PC-3 (cell line): ENCODE data around the gene FARP1. TPM values are rescaled to one million over a fixed set of nuclear protein-coding genes. Genes with fewer than 3 reads are reported as not detected.

Source experiments
- ATAC-seq: fragments of 200-7000 bp; cut with Tn5 transposase; 2 replicates; pipeline ENCODE4 v1.9.1; 2020; ENCODE audit warnings: mild to moderate bottlenecking, moderate library complexity
- BruUV-seq: library from RNA; stranded (reverse); fragments of 400-500 nt; replicated peaks from 2 replicates; lab custom pipeline; 2021; lab: Mats Ljungman, UMichigan
- CTCF ChIA-PET: fragments of 300-600 bp; sonication (Branson Sonifier 250); formaldehyde crosslinking; loops from one replicate; lab custom pipeline; 2022; ENCODE audit warnings: antibody characterized with exemption; lab: Charles Lee
- POLR2A ChIA-PET: fragments of 300-600 bp; sonication (Branson Sonifier 250); formaldehyde crosslinking; loops from one replicate; lab custom pipeline; 2022; ENCODE audit warnings: antibody characterized with exemption; ENCODE audit not compliant: unreplicated experiment; lab: Charles Lee
- DNase-seq: peaks from one replicate; pipeline ENCODE4 v3.0.0-alpha.2; 2015
- H2AFZ ChIP-seq: fragments of 300-600 bp; sonication (generic); 2 replicates; pipeline ENCODE4 v1.6.0; 2016; ENCODE audit warnings: antibody characterized with exemption, low read length
- H3F3A ChIP-seq: fragments of 300-600 bp; sonication (generic); one replicate; pipeline ENCODE4 v1.6.0; 2017; ENCODE audit warnings: antibody characterized with exemption, low read length, control low read depth, mild to moderate bottlenecking; ENCODE audit not compliant: unreplicated experiment
- H3K27ac ChIP-seq: fragments of 300-600 bp; sonication (generic); 2 replicates; pipeline ENCODE4 v1.5.1; 2016; ENCODE audit warnings: mild to moderate bottlenecking, low read length
- H3K27me3 ChIP-seq: fragments of 300-600 bp; sonication (generic); 2 replicates; pipeline ENCODE4 v1.6.1; 2016; ENCODE audit warnings: low read length, mixed read lengths
- H3K36me3 ChIP-seq: fragments of 300-600 bp; sonication (generic); 2 replicates; pipeline ENCODE4 v1.6.1; 2016; ENCODE audit warnings: low read depth, mixed run types, low read length, mixed read lengths
- H3K4me1 ChIP-seq: fragments of 300-600 bp; sonication (generic); 2 replicates; pipeline ENCODE4 v1.5.1; 2016; ENCODE audit warnings: low read length; ENCODE audit not compliant: insufficient read depth
- H3K4me2 ChIP-seq: fragments of 300-600 bp; sonication (generic); 2 replicates; pipeline ENCODE4 v1.6.0; 2016; ENCODE audit warnings: low read length
- H3K4me3 ChIP-seq: fragments of 300-600 bp; sonication (generic); 2 replicates; pipeline ENCODE4 v1.5.1; 2016; ENCODE audit warnings: mild to moderate bottlenecking, low read length, mixed read lengths
- H3K79me2 ChIP-seq: fragments of 300-600 bp; sonication (generic); 2 replicates; pipeline ENCODE4 v1.6.1; 2017; ENCODE audit warnings: low read length, mixed read lengths
- H3K9ac ChIP-seq: fragments of 300-600 bp; sonication (generic); 2 replicates; pipeline ENCODE4 v1.6.0; 2016; ENCODE audit warnings: mild to moderate bottlenecking, low read length
- H3K9me2 ChIP-seq: fragments of 300-600 bp; sonication (generic); replicated peaks from 2 replicates; pipeline ENCODE4 v1.6.1; 2016; ENCODE audit warnings: mixed run types, low read length, mixed read lengths
- H3K9me3 ChIP-seq: fragments of 300-600 bp; sonication (generic); 2 replicates; pipeline ENCODE4 v1.6.1; 2016; ENCODE audit warnings: low read length, mixed read lengths
- H4K20me1 ChIP-seq: fragments of 300-600 bp; sonication (generic); 2 replicates; pipeline ENCODE4 v1.6.1; 2016; ENCODE audit warnings: low read length, mixed read lengths
- CTCF ChIP-seq: fragments of 300-600 bp; sonication (generic); conservative IDR thresholded peaks from 2 replicates; pipeline ENCODE4 v1.5.1; 2017; ENCODE audit warnings: antibody characterized with exemption, low read depth, mild to moderate bottlenecking, low read length
- EZH2 ChIP-seq: fragments of 300-600 bp; sonication (generic); IDR thresholded peaks from one replicate; pipeline ENCODE4 v1.6.1; 2017; ENCODE audit warnings: antibody characterized with exemption, mild to moderate bottlenecking, low read length; ENCODE audit not compliant: unreplicated experiment
- EZH2phosphoT487 ChIP-seq: fragments of 300-600 bp; sonication (generic); IDR thresholded peaks from 2 replicates; pipeline ENCODE4 v1.6.1; 2018; ENCODE audit warnings: mild to moderate bottlenecking, antibody characterized with exemption, low read length, borderline replicate concordance
- intact Hi-C: fragments of 100-400 bp; cut with micrococcal nuclease; formaldehyde crosslinking; loops from 2 replicates; pipeline ENCODE4 v1.9.0; 2023
- total RNA-seq: library from RNA; depleted of rRNA; stranded (reverse); fragments of >200 nt; gene quantifications from 2 replicates; pipeline ENCODE4 v1.2.3, GENCODE V29; 2014

FARP1 gene
- total RNA-seq, 1 experiment from 2014 or later: 18.2 TPM

- no peak overlapping the region for H3K4me3 ChIP-seq
- H3K79me2 ChIP-seq: no peaks in the 10 kb centered on the region
- H4K20me1 ChIP-seq: no peaks in the 10 kb centered on the region
- DNase-seq: no peak
- H3K9me3 ChIP-seq: no peaks in the 10 kb centered on the region
- no peak overlapping the region for H3K9ac ChIP-seq
- no peaks in the 10 kb centered on the region for H3K36me3 ChIP-seq
- no peak overlapping the region for H2AFZ ChIP-seq
- POLR2A ChIA-PET: no interaction called here
- H3K27ac ChIP-seq: no peak overlapping the region
- no peaks in the 10 kb centered on the region for H3K4me1 ChIP-seq
- no peak for ATAC-seq
- intact Hi-C loops: no loop called here
- H3F3A ChIP-seq: no peaks in the 10 kb centered on the region
- no peaks in the 10 kb centered on the region for H3K9me2 ChIP-seq
- TF ChIP-seq EZH2phosphoT487: no peak
- no peak for TF ChIP-seq CTCF
- no peak for TF ChIP-seq EZH2
- CTCF ChIA-PET: no interaction called here
- no peak overlapping the region for H3K4me2 ChIP-seq
- no peaks in the 10 kb centered on the region for H3K27me3 ChIP-seq
- BruUV-seq: no TSS peak
These were observed 8.0 kb upstream of the FARP1 start for GRCh38 chr13:98134901-98135300.

GRCh38 chr13:98141091-98141490, 1.8 kb upstream of the FARP1 start:
- no peak overlapping the region for H3K27ac ChIP-seq
- 0 out of 2 replicates have a peak, but pooled peaks cover 4% of the 10 kb centered on the region for H4K20me1 ChIP-seq
- H3K9ac ChIP-seq: no peak overlapping the region
- BruUV-seq: no TSS peak
- H3K79me2 ChIP-seq: peaks cover 25% of the 10 kb centered on the region
- H3K27me3 ChIP-seq: no peaks in the 10 kb centered on the region
- H3K9me3 ChIP-seq: no peaks in the 10 kb centered on the region
- no peak for TF ChIP-seq EZH2
- no peak for TF ChIP-seq CTCF
- no peak for TF ChIP-seq EZH2phosphoT487
- peaks cover 13% of the 10 kb centered on the region for H3K4me1 ChIP-seq
- ChIA-PET CTCF (no interaction called here), POLR2A (no interaction called here)
- no peak overlapping the region for H3K4me3 ChIP-seq
- no peaks in the 10 kb centered on the region for H3K9me2 ChIP-seq
- H3F3A ChIP-seq: no peaks in the 10 kb centered on the region
- no peak overlapping the region for H2AFZ ChIP-seq
- H3K4me2 ChIP-seq: no peak overlapping the region
- intact Hi-C loops: loop anchor here (5.0 to 10.0 kb wide), 4 partner anchors 106 to 294 kb away; no protein-coding TSS in a partner anchor
- DNase-seq (no peak), ATAC-seq (no peak)
- no peaks in the 10 kb centered on the region for H3K36me3 ChIP-seq

- Histone ChIP-seq H3K9me2 (no peaks in the 10 kb centered on the region), H3K27me3 (no peaks in the 10 kb centered on the region), H3K4me2 (peak overlapping the region; percentile 90), H2AFZ (peak overlapping the region; percentile 95), H3K36me3 (no peaks in the 10 kb centered on the region), H3K4me1 (peaks cover 13% of the 10 kb centered on the region), H4K20me1 (0 out of 2 replicates have a peak, but pooled peaks cover 4% of the 10 kb centered on the region), H3K79me2 (peaks cover 32% of the 10 kb centered on the region), H3K9me3 (no peaks in the 10 kb centered on the region), H3K4me3 (peak overlapping the region; percentile 73), H3F3A (no peaks in the 10 kb centered on the region), H3K27ac (no peak overlapping the region), H3K9ac (peak overlapping the region; percentile 62)
- intact Hi-C loops: loop anchor here (1.0 to 10.0 kb wide), 5 partner anchors 107 to 294 kb away; no protein-coding TSS in a partner anchor
- POLR2A ChIA-PET: no interaction called here
- CTCF ChIA-PET: no interaction called here
- DNase-seq: no peak
- BruUV-seq: TSS peak; percentile 49
- TF ChIP-seq CTCF: no peak
- no peak for TF ChIP-seq EZH2
- no peak for TF ChIP-seq EZH2phosphoT487
- ATAC-seq: peak; percentile 2
These were observed 1.1 kb upstream of the FARP1 start for GRCh38 chr13:98141509-98142379.
